T-helper 1 cell treated with Interleukin-12 subunit alpha and Interleukin-12 subunit beta and Interleukin-4 antibody, amounts not matched to agents 30 ng/mL and 1 ng/mL, for 36 hours (primary cell): ENCODE measurements around the gene HLA-DOB. TPM values are rescaled to one million over a fixed set of nuclear protein-coding genes. Genes with fewer than 3 reads are reported as not detected.

Experiments
- intact Hi-C: fragments of 100-400 bp; cut with micrococcal nuclease; formaldehyde crosslinking; loops from one replicate; pipeline ENCODE4 v1.15.1; 2024
- total RNA-seq: library from RNA; stranded (reverse); gene quantifications from 2 replicates; pipeline ENCODE4 v1.2.3, GENCODE V29; 2022

The HLA-DOB gene
- total RNA-seq, 1 donor from 2014 or later, result 7.3 TPM

DNA sequence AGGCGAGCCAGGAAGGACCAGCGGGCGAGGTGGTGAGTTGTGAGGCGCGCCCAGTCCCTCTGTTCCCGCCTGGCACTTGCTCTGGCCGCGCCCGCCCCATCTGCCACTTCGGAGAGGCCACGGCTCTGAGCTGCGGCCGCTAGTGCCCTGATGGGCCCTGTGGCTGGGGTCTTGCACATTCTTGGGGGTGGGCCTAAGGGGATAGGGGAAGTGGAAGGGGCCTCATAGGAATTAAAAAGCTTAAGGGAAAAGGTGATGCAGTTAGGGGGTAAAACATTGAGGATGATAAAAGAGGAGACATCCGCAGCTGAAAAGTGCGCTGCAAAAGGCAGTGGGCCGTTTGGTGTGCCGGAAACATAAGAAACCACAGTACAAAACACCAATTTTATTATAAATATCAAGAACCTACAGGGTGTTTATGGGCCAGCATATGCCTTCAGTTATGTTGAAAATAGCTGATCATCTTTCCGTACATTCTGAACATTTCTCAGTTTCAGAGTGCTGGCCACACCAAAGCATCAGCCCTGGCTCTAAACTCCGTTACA is 28.1 kb upstream of the HLA-DOB start:
- intact Hi-C loops, result loop anchor here (1.0 to 10.0 kb wide), 14 partner anchors 8 to 1443 kb away; partner anchors contain the start of genes AGPAT1, B3GALT4, EHMT2 and HSPA1B

DNA sequence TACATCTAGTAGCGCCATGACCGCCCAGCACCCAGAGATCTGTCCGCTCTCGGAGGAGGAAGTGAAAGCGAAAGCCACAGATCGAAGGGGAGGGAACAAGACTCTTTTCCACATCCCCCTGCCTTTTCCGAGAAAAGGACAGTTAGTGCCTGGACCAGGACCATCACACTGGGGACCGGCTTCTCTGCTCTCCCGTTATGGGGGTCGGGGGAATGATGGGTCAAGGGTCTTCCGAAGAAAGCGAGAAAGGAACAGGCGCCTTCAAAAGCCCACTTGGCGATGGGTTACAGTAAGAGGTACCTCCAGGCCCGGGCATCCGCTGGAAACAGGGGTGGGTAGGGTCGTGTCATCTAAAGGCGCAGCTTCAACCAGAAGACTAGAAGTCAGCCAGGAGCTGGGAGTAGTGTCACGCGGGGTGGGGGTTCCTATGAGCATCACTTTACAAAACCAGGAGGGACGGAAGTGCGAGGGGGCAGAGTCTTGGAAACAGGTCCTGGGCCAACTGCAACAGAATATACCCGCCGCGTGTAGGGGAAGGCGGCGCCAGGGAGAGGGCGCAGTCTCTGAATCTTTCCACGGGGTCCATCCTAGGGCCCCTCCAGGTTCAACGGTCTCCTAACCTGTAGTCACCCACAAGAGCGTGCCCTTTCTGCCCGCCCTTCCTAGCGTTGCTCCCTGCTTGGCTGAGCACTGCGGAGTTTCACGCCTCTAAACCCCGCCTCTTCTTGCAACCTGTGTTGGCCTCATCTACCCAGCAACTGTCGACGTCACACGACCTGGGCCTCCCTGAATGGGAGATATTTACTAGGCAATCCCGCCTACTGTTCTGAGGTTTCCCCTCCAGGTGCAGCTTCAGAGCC is 27.4 kb upstream of the HLA-DOB start, which contains the start of gene PSMB8:
TSS of gene PSMB8 (minus strand) at position 69 of the 860 bp plus-strand sequence. CDS start at position 18, 51 bp downstream.
- intact Hi-C loops, result loop anchor here (1.0 to 10.0 kb wide), 13 partner anchors 9 to 1105 kb away; partner anchors contain the start of genes AGPAT1, B3GALT4, EHMT2 and HSPA1B

DNA sequence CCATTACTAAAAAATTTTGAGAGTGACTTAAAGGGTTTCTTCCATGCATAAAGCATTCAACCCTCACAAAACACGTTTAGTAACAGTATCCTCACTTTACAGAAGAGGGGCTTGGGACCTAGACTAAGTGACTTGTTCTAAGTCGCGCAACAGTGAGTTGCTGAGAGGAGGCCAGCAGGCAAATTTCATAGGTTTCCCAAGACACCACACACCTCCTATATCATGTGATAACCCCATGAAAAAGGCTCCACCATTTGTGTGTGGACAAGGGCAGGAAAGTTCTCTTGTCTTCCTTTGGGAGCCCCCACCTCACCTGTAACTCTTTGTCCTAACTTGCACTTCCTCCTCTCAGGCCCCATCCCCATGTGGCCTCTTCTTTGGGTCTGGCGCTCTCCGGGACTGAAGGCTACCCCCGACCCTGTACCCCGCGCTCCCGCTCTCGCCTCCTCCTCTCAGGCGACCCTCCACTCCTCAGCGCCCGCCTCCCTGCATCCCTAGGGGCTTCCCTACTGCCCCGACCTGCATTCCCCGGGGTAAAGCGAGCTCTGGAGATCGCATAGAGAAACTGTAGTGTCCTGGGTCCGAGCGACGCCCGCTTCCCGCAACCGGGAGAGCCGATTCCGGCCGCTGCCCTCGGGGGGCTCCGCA is 26.7 kb upstream of the HLA-DOB start:
- intact Hi-C loops, result loop anchor here (5.0 to 10.0 kb wide), 2 partner anchors 946 to 1019 kb away; partner anchors contain the start of genes EHMT2 and HSPA1B

DNA sequence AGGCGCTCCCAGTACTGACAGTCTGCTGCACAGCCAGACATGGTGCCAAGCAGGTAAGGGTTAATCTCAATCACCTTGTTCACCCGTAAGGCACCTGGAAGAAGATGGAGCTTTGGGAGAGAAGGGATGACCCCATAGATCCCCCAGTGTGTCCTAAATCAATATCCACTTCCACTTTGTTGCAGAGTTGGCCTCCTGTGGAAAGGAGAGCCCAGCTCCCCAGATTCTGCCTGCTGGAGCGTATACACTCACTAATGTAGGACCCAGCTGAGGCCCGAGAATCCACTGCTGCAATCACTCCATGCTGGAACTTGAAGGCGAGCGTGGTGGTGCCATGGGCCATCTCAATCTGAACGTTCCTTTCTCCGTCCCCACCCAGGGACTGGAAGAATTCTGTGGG is 25.9 kb upstream of the HLA-DOB start:
- intact Hi-C loops, result loop anchor here (5.0 to 10.0 kb wide), 2 partner anchors 945 to 1018 kb away; partner anchors contain the start of genes EHMT2 and HSPA1B

DNA sequence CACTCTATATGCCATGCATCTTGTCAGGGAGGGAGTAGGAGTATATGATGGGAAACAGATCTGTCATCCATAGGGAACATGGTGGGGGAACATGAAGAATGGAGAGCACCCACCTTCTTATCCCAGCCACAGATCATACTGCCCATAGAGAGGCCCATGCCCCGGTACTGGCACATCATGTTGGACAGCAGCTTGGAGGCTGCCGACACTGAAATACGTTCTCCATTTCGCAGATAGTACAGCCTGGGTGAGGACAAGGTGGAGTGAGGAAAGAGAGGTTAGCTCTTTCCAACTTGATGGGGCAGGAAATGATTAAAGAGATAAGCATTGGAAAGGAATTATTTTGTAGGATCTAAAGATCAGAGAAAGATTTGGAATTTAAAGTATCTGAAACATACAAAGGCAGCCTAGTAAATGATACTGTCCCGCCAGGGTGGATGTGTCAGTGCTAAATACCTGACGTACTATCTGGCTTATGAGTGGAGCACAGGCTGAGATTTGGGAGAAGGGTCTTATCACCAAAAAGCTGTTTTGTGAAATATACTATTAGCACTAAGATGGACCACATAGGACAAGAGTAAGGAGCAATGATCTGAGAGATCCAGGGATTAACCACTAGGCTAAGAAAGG is 25.3 kb upstream of the HLA-DOB start:
- intact Hi-C loops, result loop anchor here (5.0 to 10.0 kb wide), 2 partner anchors 945 to 1017 kb away; partner anchors contain the start of genes EHMT2 and HSPA1B

DNA sequence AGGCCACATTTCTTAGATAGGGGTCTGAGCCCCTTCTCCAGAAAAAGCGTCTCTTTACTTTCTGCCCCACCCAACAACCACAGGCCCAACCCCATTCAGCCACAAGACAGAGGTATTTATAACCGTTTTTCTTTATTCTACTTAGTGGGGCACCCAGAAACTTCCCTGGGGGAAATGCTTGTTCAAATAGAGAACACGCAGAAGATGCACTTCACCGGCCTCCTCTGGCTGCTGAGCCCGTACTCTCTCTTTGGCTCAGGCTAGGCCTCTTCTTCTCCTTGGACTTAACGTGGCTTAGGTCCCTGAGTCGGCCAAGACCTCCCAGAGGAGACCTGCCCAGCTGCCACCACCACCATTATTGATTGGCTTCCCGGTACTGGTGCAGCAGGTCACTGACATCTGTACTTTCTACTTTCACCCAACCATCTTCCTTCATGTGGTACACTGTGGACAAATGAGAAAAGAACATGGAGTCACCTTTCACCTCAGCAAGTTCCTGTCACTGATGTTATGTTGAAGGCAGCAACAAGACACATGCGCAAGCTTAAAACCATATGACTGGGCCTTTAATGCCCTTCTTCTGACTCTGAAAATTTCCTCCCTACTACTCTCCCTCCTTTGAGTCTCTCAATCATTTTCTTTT is 23.9 kb upstream of the HLA-DOB start:
- intact Hi-C loops, result loop anchor here (5.0 to 10.0 kb wide), 2 partner anchors 943 to 1016 kb away; partner anchors contain the start of genes EHMT2 and HSPA1B

DNA sequence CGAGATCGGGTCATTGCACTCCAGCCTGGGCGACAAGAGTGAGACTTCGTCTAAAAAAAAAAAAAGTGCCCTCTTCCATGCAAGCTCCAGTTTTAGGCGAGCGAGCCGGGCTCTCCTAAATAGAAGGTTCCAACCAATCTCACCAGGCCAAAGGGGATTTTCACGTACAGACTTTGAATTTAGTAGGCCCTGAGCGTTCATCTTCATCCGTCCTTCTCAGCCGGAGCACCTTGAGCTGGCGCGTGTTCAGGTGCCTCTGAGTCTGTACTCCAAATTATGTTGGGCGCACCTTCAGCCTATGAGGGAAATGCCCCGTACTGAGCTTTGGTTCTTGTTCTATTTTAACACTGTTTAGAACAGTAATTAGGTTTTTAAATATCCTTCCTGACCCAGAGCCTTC is 22.6 kb upstream of the HLA-DOB start:
- intact Hi-C loops, result loop anchor here (5.0 kb wide), 1 partner anchor 1297 kb away; the partner anchor contains the start of gene DDX39B

DNA sequence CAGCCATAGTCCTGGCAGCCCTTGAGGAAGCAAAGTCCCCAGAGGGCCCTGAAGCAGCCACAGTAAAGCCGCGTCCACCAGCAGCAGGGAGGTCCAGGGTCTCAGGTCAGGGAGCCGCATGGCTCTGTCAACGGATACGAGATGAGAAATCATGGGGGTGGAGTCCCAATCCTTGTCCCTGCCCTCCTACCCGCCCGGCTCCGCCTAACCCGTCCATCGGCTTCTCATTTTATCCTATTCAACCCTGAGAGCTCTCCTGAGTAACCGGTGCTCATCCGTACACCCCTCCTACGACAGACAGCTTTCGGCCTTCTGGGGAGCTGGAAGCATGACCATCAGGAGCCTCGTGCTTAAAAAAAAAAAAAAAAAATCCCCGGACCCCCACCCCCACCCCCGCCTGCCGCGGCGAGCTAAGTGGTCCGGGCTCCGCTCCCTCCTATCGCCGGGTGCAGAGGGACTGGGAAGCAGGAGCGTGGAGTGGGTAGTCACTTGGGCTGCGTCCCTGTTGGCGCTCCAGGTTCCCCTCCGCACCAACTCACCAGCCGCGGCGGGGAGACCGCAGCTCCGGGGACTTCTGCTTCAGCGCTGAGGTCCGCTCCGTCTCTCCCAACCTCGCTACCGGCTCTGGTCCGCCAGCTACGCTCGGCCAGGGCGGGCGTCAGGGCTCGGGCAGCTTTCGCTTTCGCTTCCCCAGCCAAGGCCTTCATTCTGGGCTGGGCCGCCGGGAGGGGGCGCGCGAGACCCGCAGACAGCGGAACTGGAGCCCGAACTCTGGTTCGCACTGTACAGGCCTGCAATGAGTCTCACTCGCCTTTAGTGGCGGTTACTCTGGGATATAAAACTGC is 21.5 kb upstream of the HLA-DOB start, which contains the start of gene TAP2:
TSS of gene TAP2 (minus strand) at position 626 of the 845 bp plus-strand sequence. CDS start at position 120, 506 bp downstream.
- intact Hi-C loops, result loop anchor here (1.0 to 5.0 kb wide), 7 partner anchors 16 to 1296 kb away; partner anchors contain the start of genes DDX39B, HLA-DMA and PSMB9

DNA sequence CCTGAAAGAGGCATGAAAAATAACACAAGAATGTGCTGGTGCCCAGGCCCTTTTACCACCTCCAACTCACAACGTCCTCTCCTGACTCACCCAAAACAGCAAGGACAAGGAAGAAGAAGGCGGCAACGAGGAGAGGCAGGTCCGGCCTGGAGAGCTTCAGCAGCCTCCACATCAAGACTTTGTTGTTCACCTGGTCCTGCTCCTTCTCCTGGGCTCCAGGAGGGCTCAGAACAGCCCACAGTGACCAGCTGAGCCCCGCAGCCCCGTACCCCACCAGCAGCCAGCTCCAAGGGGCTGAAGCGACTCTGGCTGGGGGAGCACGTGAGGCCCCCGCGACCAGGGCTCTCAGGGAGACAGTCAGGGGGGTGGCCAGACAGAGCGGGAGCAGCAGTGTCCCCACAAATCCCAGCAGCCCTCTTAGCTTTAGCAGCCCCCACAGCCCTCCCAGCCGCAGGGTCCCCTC is 20.9 kb upstream of the HLA-DOB start:
- intact Hi-C loops, result loop anchor here (1.0 to 5.0 kb wide), 7 partner anchors 17 to 1295 kb away; partner anchors contain the start of genes DDX39B, HLA-DMA and PSMB9

DNA sequence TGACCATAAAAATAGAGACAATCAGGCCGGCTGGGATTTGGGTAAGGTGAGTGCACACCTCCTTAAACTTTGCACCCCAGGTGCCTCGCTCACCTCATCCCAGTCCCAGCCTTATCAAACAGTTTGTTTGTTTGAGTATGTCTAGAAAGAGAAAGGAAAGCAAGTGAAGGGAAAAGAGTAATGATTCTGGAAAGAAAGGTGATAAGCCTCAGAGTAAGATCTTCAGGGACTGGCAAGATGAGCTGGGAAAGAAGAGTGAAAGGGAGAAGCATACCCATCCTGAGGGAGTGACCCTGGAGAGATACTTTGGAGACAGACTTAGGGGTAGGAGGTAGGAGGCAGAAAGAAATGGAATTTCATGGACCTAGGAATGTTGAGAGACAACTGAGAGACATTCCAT is 20.1 kb upstream of the HLA-DOB start:
- intact Hi-C loops, result loop anchor here (5.0 kb wide), 1 partner anchor 1295 kb away; the partner anchor contains the start of gene DDX39B

DNA sequence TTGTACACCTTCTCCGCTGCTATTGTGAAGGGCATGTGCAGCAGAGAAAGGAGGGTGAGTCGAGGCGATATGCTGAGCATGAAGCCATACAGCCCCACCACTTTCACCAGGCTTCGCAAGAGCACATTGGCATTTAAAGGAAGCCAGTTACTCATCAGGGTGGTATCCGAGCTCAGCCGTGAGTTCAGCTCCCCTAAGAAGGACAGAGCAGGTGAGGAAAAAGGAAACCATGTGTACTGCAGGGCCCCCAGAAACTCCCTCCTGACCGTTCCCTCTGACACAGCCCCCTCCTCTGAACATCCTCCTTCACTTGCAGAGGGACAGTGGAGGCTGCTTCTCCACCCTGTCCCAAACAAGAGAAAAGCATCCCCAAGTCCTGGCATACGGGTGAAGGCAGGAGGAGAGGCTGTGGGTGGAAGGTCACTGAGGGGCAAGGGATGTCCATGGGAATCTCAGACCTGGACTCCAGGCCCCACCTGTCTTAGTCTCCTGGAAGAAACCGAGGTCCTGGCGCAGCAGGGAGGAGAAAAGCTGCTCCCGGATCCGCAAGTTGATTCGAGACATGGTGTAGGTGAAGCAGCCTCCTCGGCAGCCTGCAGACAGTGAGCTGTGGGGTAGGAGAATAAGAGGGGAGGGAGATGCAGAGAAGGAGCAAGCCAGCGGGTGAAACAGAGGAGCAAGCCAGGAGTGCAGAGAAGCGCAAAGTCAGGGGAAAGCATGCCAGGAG is 18.5 kb upstream of the HLA-DOB start:
- intact Hi-C loops, result loop anchor here (5.0 kb wide), 1 partner anchor 1293 kb away; the partner anchor contains the start of gene DDX39B

DNA sequence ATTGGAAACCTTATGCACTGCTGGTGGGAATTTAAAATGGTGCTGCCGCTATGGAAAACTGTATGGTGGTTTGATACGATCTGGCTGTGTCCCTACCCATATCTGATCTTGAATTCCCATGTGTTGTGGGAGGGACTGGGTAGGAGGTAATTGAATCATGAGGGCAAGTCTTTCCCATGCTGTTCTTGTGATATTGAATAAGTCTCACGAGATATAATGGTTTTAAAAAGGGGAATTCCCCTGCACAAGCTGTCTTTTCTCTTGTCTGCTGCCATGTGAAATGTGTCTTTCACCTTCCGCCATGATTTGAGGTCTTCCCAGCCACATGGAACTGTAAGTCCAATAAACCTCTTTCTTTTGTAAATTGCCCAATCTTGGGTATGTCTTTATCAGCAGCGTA is 16.9 kb upstream of the HLA-DOB start:
- intact Hi-C loops, result no loop called here

DNA sequence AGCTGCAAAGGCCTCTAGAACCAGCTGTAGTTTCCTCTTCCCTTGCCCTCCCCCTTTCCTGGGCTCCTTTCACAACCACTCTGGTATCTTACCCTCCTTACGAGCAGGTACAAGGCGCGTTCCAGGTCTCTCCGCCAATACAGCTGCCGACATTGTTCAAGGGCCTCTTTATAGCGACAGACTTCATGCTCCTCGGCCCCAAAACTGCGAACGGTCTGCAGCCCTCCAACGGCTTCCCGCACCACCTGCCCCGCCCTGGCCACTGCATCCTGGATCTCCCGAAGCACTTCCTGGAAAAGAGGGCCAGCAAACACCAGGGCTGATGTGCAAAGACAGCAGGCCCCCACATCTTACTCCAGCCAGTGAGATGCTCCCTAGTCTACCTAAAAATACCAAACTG is 15.7 kb upstream of the HLA-DOB start:
- intact Hi-C loops, result no loop called here

DNA sequence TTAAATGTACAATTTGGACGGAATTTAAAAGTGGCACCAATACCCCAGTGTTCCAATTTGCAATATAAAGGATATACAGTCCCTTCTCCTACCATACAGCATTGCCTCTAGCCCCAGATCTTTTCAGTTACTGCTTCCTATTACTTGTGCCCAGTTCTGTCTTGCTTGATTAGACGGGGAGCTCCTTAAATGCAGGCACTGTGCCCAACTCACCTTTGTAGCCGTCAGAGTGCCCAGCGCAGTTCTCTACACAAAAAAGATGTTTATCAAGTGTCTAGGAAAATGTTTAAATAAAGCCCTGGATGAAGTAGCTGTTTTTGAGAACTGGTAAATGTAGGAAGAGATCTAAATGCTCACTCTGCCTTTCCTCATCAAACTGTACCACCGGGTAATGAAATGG is 14.1 kb upstream of the HLA-DOB start:
- intact Hi-C loops, result no loop called here

DNA sequence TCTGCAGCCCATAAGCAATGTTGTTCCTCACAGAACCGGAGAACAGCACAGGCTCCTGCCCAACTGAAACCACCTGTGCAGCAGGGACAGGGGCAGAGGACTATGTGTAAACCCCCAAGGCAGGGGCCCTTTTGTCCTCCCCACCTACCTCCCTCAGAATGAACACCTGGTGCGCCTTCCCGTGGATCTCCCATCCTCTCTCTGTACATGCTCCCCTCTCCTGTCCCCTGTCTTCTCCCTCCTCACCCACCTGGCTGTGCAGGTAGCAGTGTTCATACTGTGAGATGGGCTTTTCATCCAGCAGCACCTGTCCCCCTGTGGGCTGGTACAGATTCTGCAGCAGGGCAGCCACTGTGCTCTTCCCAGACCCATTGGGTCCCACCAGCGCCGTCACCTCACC is 13.2 kb upstream of the HLA-DOB start:
- intact Hi-C loops, result no loop called here

DNA sequence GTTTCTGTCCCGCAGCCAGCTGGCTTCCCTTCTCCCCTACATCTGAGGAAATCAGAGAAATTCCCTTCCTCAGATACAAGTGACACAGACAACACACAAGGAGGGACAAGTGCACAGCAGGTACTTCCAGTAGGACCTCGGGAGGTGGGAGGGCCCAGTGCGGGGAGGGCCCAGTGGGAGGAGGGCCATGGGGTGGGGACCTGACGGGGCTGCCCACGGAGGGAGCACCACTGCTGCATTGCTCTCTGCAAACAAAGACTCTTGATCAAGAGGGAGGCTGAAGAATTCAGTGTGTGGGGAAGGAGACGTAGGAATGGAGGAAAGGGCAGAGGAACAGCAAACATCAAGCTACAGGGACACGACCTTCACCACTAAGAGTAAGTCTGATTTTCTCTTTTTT is 12.7 kb upstream of the HLA-DOB start:
- intact Hi-C loops, result no loop called here

DNA sequence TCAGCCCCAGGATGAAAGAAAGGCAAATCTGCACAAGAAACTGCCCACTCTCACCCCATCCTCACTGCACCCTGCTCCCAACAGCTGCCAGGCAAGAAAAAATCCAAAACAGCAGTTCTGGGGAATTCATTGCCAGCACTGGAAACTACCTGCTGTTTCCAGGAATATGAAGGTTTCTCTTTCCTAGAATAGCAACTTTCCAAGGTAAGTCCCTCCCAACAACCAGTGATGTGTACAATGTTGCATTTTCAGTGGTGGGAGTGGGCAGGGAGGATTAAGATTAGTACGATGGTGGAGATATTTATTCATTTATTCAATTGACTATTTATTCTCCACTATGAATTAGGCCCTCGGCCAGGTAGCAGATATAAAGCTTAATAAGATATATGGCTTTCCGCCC is 10.2 kb upstream of the HLA-DOB start:
- intact Hi-C loops, result no loop called here

DNA sequence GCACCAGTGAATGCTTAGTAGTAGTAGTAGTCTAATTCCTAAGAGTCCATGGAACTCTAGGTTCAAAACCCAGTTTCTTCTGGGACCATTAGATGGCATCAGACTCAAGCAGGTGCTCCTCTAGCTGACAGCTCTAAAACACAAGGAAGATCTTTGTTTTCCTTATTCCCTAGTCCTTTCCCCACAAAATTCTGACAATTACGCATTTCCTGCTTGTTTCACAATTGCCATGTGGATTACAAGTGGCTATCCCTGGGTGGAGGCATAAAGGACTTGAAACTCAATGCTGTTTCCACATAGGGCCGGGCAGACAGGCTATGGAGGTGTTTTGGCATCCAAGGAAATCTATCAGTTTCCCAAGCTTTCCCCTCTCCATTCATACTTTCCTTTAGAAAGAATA is 9.2 kb upstream of the HLA-DOB start:
- intact Hi-C loops, result no loop called here
